GM12864 (cell line): ENCODE results near the gene UBE2L6.

Source experiments
- DNase-seq: peaks from one replicate; pipeline ENCODE4 v3.0.0-alpha.2; 2011; ENCODE audit warnings: low read depth
- H3K4me3 ChIP-seq: 2 replicates; pipeline ENCODE4 v1.5.1; 2011; ENCODE audit warnings: mild to moderate bottlenecking, low read depth, low read length, control low read depth
- CTCF ChIP-seq: IDR thresholded peaks from 2 replicates; pipeline ENCODE4 v1.5.1; 2011; ENCODE audit warnings: low read depth, mild to moderate bottlenecking, moderate library complexity, low read length, control low read depth, inconsistent platforms; ENCODE audit errors: missing control alignments

The UBE2L6 gene

GRCh38 chr11:57604296-57605027 is 37.0 kb upstream of the UBE2L6 start:
- no peak for TF ChIP-seq CTCF
- H3K4me3 ChIP-seq = no peak overlapping the region
- DNase-seq = no peak

GRCh38 chr11:57601297-57601696 is 33.8 kb upstream of the UBE2L6 start:
- no peak for DNase-seq
- no peak for TF ChIP-seq CTCF
- H3K4me3 ChIP-seq = no peak overlapping the region

GRCh38 chr11:57599381-57599780 is 31.9 kb upstream of the UBE2L6 start:
- DNase-seq = no peak
- TF ChIP-seq CTCF = no peak
- H3K4me3 ChIP-seq = no peak overlapping the region

- no peak overlapping the region for H3K4me3 ChIP-seq
- TF ChIP-seq CTCF = no peak
- no peak for DNase-seq
Measured at GRCh38 chr11:57598831-57599155, 31.3 kb upstream of the UBE2L6 start.

- H3K4me3 ChIP-seq = no peak overlapping the region
- no peak for DNase-seq
- TF ChIP-seq CTCF = no peak
Measured at GRCh38 chr11:57597916-57598830, 30.7 kb upstream of the UBE2L6 start.

- no peak for DNase-seq
- no peak for TF ChIP-seq CTCF
- H3K4me3 ChIP-seq = no peak within 1 kb of the TSS
Measured at GRCh38 chr11:57597461-57597915, 30.0 kb upstream of the UBE2L6 start, which contains the start of gene SERPING1. Gene SERPING1, plus strand, starts transcription at chr11:57597685. Its CDS starts 586 bp downstream, at chr11:57598271.
